HCT116 (cell line): ENCODE results near the gene COPA. TPM values are rescaled to one million over a fixed set of nuclear protein-coding genes. Genes with fewer than 3 reads are reported as not detected.

ENCODE experiments used
- ATAC-seq: fragments of 200-7000 bp; cut with Tn5 transposase; 2 replicates; pipeline ENCODE4 v1.9.1; 2020; ENCODE audit warnings: mild to moderate bottlenecking, moderate library complexity
- BruUV-seq: library from RNA; stranded (reverse); fragments of 400-500 nt; replicated peaks from 2 replicates; lab custom pipeline; 2021; lab: Mats Ljungman, UMichigan
- CTCF ChIA-PET: fragments of 300-600 bp; sonication (Branson Sonifier 250); formaldehyde crosslinking; loops from one replicate; lab custom pipeline; 2021; ENCODE audit warnings: antibody characterized with exemption; lab: Charles Lee
- POLR2A ChIA-PET: fragments of 300-600, 350-600 bp; sonication (Branson Sonifier 250); formaldehyde crosslinking; loops from one replicate; lab custom pipeline; 2021; ENCODE audit warnings: antibody characterized with exemption; lab: Charles Lee
- RAD21 ChIA-PET, 2 experiments: fragments of 300-600 bp; sonication (Branson Sonifier 250); formaldehyde crosslinking; loops; one replicate each; lab custom pipeline; 2023; ENCODE audit warnings: low total read pairs in 2 of 2; ENCODE audit not compliant: uncharacterized antibody in 2 of 2, unreplicated experiment in 2 of 2, low non-redundant PET in 1 of 2; lab: Charles Lee
- DNase-seq: peaks from one replicate; pipeline ENCODE4 v3.0.0-alpha.2; 2010; ENCODE audit warnings: low read depth, low spot score
- H2AFZ ChIP-seq: fragments of 200-600 bp; shearing (Covaris generic), sonication (generic); 2 replicates; pipeline ENCODE4 v1.6.1; 2017; ENCODE audit warnings: low read depth, mixed run types, mixed read lengths, antibody characterized with exemption, low read length; ENCODE audit not compliant: poor library complexity, severe bottlenecking
- H3K27ac ChIP-seq: 2 replicates; pipeline ENCODE4 v1.5.1; 2012; ENCODE audit warnings: low read depth, low read length
- H3K27me3 ChIP-seq: fragments of 200-600 bp; sonication (generic); 2 replicates; pipeline ENCODE4 v1.6.1; 2016; ENCODE audit warnings: mixed run types, low read length, mixed read lengths; ENCODE audit not compliant: insufficient read depth
- H3K36me3 ChIP-seq, 2 experiments: fragments of 200-500 bp in 1 of 2; fragments of 200-600 bp in 1 of 2; sonication (Bioruptor generic) in 1 of 2; sonication (generic) in 1 of 2; 2 replicates each; pipeline versions ENCODE4 v1.5.1 to v1.6.1; 2014 to 2016; ENCODE audit warnings: low read length in 2 of 2, inconsistent platforms in 1 of 2, mixed read lengths in 1 of 2, mixed run types in 1 of 2; ENCODE audit not compliant: insufficient read depth in 2 of 2, control insufficient read depth in 1 of 2
- H3K4me1 ChIP-seq, 2 experiments: fragments of 200-600 bp in 1 of 2; sonication (generic) in 1 of 2; 2 replicates each; pipeline versions ENCODE4 v1.5.1 to v1.6.1; 2012 to 2017; ENCODE audit warnings: low read length in 2 of 2, inconsistent platforms in 1 of 2, mild to moderate bottlenecking in 1 of 2, mixed read lengths in 1 of 2, mixed run types in 1 of 2, moderate library complexity in 1 of 2; ENCODE audit not compliant: insufficient read depth in 2 of 2, control insufficient read depth in 1 of 2
- H3K4me2 ChIP-seq: fragments of 200-600 bp; sonication (generic); 2 replicates; pipeline ENCODE4 v1.6.1; 2017; ENCODE audit warnings: mixed run types, low read length, mixed read lengths
- H3K4me3 ChIP-seq, 2 experiments: fragments of 200-600 bp in 1 of 2; sonication (generic) in 1 of 2; replicated peaks in 1 of 2; 2 replicates each; pipeline ENCODE4 v1.5.1; 2011 to 2016; ENCODE audit warnings: low read length in 2 of 2, control low read depth in 1 of 2, low read depth in 1 of 2, mild to moderate bottlenecking in 1 of 2, mixed read lengths in 1 of 2, mixed run types in 1 of 2
- H3K79me2 ChIP-seq: fragments of 200-600 bp; sonication (generic); 2 replicates; pipeline ENCODE4 v1.6.1; 2017; ENCODE audit warnings: mild to moderate bottlenecking, mixed run types, low read length, moderate library complexity, mixed read lengths; ENCODE audit not compliant: insufficient read depth
- H3K9ac ChIP-seq: fragments of 200-600 bp; sonication (generic); 2 replicates; pipeline ENCODE4 v1.6.1; 2016; ENCODE audit warnings: low read length, mixed read lengths
- H3K9me2 ChIP-seq: fragments of 200-600 bp; sonication (generic), shearing (Covaris generic); 2 replicates; pipeline ENCODE4 v1.6.1; 2017; ENCODE audit warnings: mixed run types, mild to moderate bottlenecking, moderate library complexity; ENCODE audit not compliant: insufficient read depth
- H3K9me3 ChIP-seq, 2 experiments: fragments of 200-500 bp in 1 of 2; fragments of 200-600 bp in 1 of 2; sonication (Bioruptor generic) in 1 of 2; sonication (generic) in 1 of 2; 2 replicates each; pipeline ENCODE4 v1.6.1; 2014 to 2017; ENCODE audit warnings: low read length in 2 of 2, mixed read lengths in 2 of 2, inconsistent platforms in 1 of 2, low read depth in 1 of 2, mild to moderate bottlenecking in 1 of 2, mixed run types in 1 of 2, moderate library complexity in 1 of 2; ENCODE audit not compliant: control insufficient read depth in 1 of 2, insufficient read depth in 1 of 2
- H4K20me1 ChIP-seq: fragments of 200-600 bp; sonication (generic), shearing (Covaris generic); 2 replicates; pipeline ENCODE4 v1.6.1; 2017; ENCODE audit warnings: mixed run types, mild to moderate bottlenecking, moderate library complexity; ENCODE audit not compliant: insufficient read depth
- CEBPB ChIP-seq: IDR thresholded peaks from 2 replicates; pipeline ENCODE4 v1.6.1; 2012; ENCODE audit warnings: low read depth
- ELF1 ChIP-seq: IDR thresholded peaks from 2 replicates; pipeline ENCODE4 v1.6.1; 2012; ENCODE audit warnings: low read depth, borderline replicate concordance
- FOSL1 ChIP-seq: IDR thresholded peaks from 2 replicates; pipeline ENCODE4 v1.6.1; 2012; ENCODE audit warnings: low read depth
- POLR2A ChIP-seq: IDR thresholded peaks from 2 replicates; pipeline ENCODE4 v1.7.0; 2011; ENCODE audit warnings: borderline replicate concordance; ENCODE audit not compliant: insufficient read depth, insufficient read length; ENCODE audit errors: extremely low read depth
- POLR2AphosphoS5 ChIP-seq: IDR thresholded peaks from 2 replicates; pipeline ENCODE4 v1.6.1; 2011; ENCODE audit warnings: mild to moderate bottlenecking, low read depth, low read length, moderate library complexity
- SIN3A ChIP-seq: IDR thresholded peaks from 2 replicates; pipeline ENCODE4 v1.6.1; 2012; ENCODE audit warnings: low read depth
- TCF7L2 ChIP-seq: IDR thresholded peaks from 2 replicates; pipeline ENCODE4 v1.7.0; 2011; ENCODE audit warnings: borderline replicate concordance, inconsistent platforms; ENCODE audit not compliant: insufficient read depth, insufficient read length; ENCODE audit errors: extremely low read depth
- YY1 ChIP-seq: IDR thresholded peaks from 2 replicates; pipeline ENCODE4 v1.6.1; 2011; ENCODE audit warnings: low read length, low read depth, moderate library complexity, mild to moderate bottlenecking; ENCODE audit not compliant: insufficient replicate concordance; ENCODE audit errors: extremely low read depth
- intact Hi-C: fragments of 100-400 bp; cut with micrococcal nuclease; formaldehyde crosslinking; loops from 2 replicates; pipeline ENCODE4 v1.10.0; 2022
- total RNA-seq: library from RNA; stranded (reverse); gene quantifications from one replicate; pipeline ENCODE4 v1.2.1, GENCODE V29; 2021; ENCODE audit not compliant: unreplicated experiment

The COPA gene
- total RNA-seq, 1 experiment from 2014 or later, result 132 TPM

GRCh38 chr1:160326418-160326817, 16.6 kb downstream of the COPA start:
- no peak for ATAC-seq
- ChIA-PET POLR2A (no interaction called here), RAD21 (no interaction called here), CTCF (no interaction called here)
- Histone ChIP-seq H3K9me2 (no peaks in the 10 kb centered on the region), H3K27ac (no peak overlapping the region), H3K4me3 (no peak overlapping the region), H2AFZ (no peak overlapping the region), H3K9ac (no peak overlapping the region), H3K4me1 (no peaks in the 10 kb centered on the region), H4K20me1 (no peaks in the 10 kb centered on the region), H3K27me3 (no peaks in the 10 kb centered on the region), H3K4me2 (no peak overlapping the region)
- BruUV-seq, result no TSS peak
- TF ChIP-seq ELF1 (no peak), SIN3A (no peak)
- TF ChIP-seq, all 23 proteins: peak for 0
- H3K79me2 ChIP-seq, result peaks cover 23% of the 10 kb centered on the region
- peaks cover 45 to 59% of the 10 kb centered on the region in 2 experiments for H3K36me3 ChIP-seq
- no peaks in the 10 kb centered on the region for H3K9me3 ChIP-seq
- intact Hi-C loops, result no loop called here
- no peak for DNase-seq

DNA sequence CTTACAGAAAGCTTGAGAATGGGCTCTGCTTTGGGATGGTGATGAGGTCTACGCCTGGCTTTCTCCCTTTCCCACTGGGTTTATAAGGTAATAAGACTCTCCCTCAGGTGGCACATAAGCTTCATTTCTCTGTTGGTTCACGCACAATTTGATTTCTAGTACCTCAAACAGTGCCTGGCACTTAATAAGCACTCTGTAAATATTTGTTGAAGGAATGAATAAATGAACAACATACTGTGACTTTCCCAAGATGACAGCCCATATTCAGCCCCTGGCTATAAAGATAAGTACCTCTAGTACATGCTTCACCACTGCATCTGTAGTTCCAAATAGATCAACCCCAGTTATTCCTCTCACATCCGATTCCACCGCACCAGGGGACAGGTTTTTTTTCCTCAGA, 17.8 kb downstream of the COPA start:
- DNase-seq, result no peak
- intact Hi-C loops, result no loop called here
- Histone ChIP-seq H3K36me3 (peaks cover 46 to 53% of the 10 kb centered on the region in 2 experiments), H3K4me3 (no peak overlapping the region), H3K4me1 (no peaks in the 10 kb centered on the region), H3K4me2 (no peak overlapping the region), H3K9me2 (no peaks in the 10 kb centered on the region), H3K27me3 (no peaks in the 10 kb centered on the region), H3K9ac (no peak overlapping the region), H4K20me1 (0 out of 2 replicates have a peak, but pooled peaks cover 4% of the 10 kb centered on the region), H2AFZ (no peak overlapping the region), H3K27ac (no peak overlapping the region), H3K79me2 (peaks cover 35% of the 10 kb centered on the region), H3K9me3 (no peaks in the 10 kb centered on the region)
- ATAC-seq, result no peak
- CTCF ChIA-PET, result no interaction called here
- no peak for TF ChIP-seq SIN3A
- TF ChIP-seq CEBPB, result no peak
- TF ChIP-seq TCF7L2, result no peak
- TF ChIP-seq POLR2AphosphoS5, result no peak
- TF ChIP-seq POLR2A, result no peak
- no peak for TF ChIP-seq YY1
- no peak for TF ChIP-seq FOSL1
- POLR2A ChIA-PET, result no interaction called here
- RAD21 ChIA-PET, result no interaction called here
- no TSS peak for BruUV-seq
